Skin of body (tissue), 2 donors: Measurements from ENCODE around the gene DMXL1. TPM values are rescaled to one million over a fixed set of nuclear protein-coding genes. Genes with fewer than 3 reads are reported as not detected.

ENCODE experiments used
- DNase-seq: peaks from one replicate; lab custom pipeline; 2025; lab: John Stamatoyannopoulos, UW
- total RNA-seq: library from RNA; depleted of rRNA; stranded (reverse); fragments of >200 nt; gene quantifications from one replicate; pipeline ENCODE4 v1.2.3, GENCODE V29; 2014

The DMXL1 gene
- total RNA-seq, 1 donor from 2014 or later = 80.6 TPM

- peak; percentile 89 for DNase-seq
Measured at GRCh38 chr5:119268387-119269060, 197.6 kb downstream of the DMXL1 start.

- no peak for DNase-seq
Measured at GRCh38 chr5:119269061-119269944, 198.4 kb downstream of the DMXL1 start.

- DNase-seq = no peak
Measured at GRCh38 chr5:119270121-119270565, 199.3 kb downstream of the DMXL1 start.

GRCh38 chr5:119270960-119271757 lies 200.3 kb downstream of the DMXL1 start:
- no peak for DNase-seq

GRCh38 chr5:119271758-119272730 lies 201.2 kb downstream of the DMXL1 start:
- DNase-seq = no peak

GRCh38 chr5:119273391-119273839 lies 202.5 kb downstream of the DMXL1 start:
- no peak for DNase-seq

- DNase-seq = no peak
Measured at GRCh38 chr5:119274030-119274766, 203.3 kb downstream of the DMXL1 start.

- no peak for DNase-seq
Measured at GRCh38 chr5:119274767-119275130, 203.9 kb downstream of the DMXL1 start.

GRCh38 chr5:119275146-119275545 lies 204.3 kb downstream of the DMXL1 start:
- DNase-seq = no peak

- DNase-seq = no peak
Measured at GRCh38 chr5:119275601-119276173, 204.8 kb downstream of the DMXL1 start.

- DNase-seq = no peak
Measured at GRCh38 chr5:119276978-119277377, 206.1 kb downstream of the DMXL1 start.

GRCh38 chr5:119279093-119279492 lies 208.2 kb downstream of the DMXL1 start:
- no peak for DNase-seq

- DNase-seq = no peak
Measured at GRCh38 chr5:119280380-119280779, 209.5 kb downstream of the DMXL1 start.

GRCh38 chr5:119282628-119283027 lies 211.7 kb downstream of the DMXL1 start:
- no peak for DNase-seq

- DNase-seq = no peak
Measured at GRCh38 chr5:119284031-119284430, 213.1 kb downstream of the DMXL1 start.

GRCh38 chr5:119285070-119285916 lies 214.4 kb downstream of the DMXL1 start:
- no peak for DNase-seq

GRCh38 chr5:119286511-119287488 lies 215.9 kb downstream of the DMXL1 start:
- DNase-seq = no peak
